ENCODE data around the gene TEPSIN. TPM values are rescaled to one million over a fixed set of nuclear protein-coding genes. Genes with fewer than 3 reads are reported as not detected.

TEPSIN gene
- polyA plus RNA-seq, 1 donor (not counting 4 experiments of a cell fraction or from before 2014, with no cell fraction given): 7.1 TPM

DNA sequence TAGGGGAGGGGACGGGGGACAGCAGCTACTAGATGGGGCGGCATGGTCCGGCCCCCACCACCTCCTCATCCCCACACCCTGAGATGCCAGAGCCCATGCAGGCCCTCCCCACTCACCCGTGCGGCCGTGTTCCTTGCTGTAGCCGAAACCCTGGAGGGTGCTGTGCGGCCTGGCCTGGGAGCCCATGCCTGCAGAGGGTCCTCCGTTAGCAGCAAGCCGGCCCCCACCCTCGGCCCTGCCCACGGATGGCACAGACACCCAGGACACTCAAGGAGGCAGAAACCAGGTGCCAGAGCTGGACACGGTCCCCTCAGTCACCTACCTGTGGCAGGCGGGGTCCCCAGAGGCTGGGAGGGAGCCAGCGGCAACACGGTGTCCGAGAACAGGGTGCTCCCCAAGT lies 5.5 kb downstream of the TEPSIN start:
- no peak for DNase-seq (ENCODE audit: low read depth, low spot score)
- dilution Hi-C loops (cut with MboI; ENCODE audit: extremely low pct_ligation_motif_present, low sequenced_read_pairs): no loop called here
- H2AFZ ChIP-seq (ENCODE audit: control insufficient read depth, low read length): no peak overlapping the region
- no peak overlapping the region for H3K27ac ChIP-seq (ENCODE audit: control insufficient read depth, insufficient read depth, low read length)
- H3K4me2 ChIP-seq (ENCODE audit: control insufficient read depth, extremely low read depth, insufficient read depth, low read depth, low read length): no peak overlapping the region
- no peak overlapping the region for H3K9ac ChIP-seq (ENCODE audit: control insufficient read depth, extremely low read depth, insufficient read depth, low read length)
- no peak for TF ChIP-seq EZH2 (IDR thresholded peaks at IDR 0.05; ENCODE audit: low read length)
- TF ChIP-seq CTCF (optimal IDR thresholded peaks at IDR 0.05 in 1 of 3, IDR thresholded peaks at IDR 0.05 in 1 of 3, conservative IDR thresholded peaks at IDR 0.05 in 1 of 3; ENCODE audit: extremely low read depth in 1 of 3, insufficient read depth in 2 of 3, low read length in 3 of 3): no peak
- H3K79me2 ChIP-seq (ENCODE audit: control insufficient read depth, insufficient read depth, low read length): peaks cover 11% of the 10 kb centered on the region
- no peaks in the 10 kb centered on the region for H3K9me3 ChIP-seq (ENCODE audit: control insufficient read depth, low read depth, low read length)
- no peak for FAIRE-seq
- H3K4me1 ChIP-seq (ENCODE audit: control insufficient read depth, extremely low read depth, insufficient read depth, low read length): peaks cover 7% of the 10 kb centered on the region
- no peaks in the 10 kb centered on the region for H3K27me3 ChIP-seq (ENCODE audit: control insufficient read depth, extremely low read depth, insufficient read depth, low read length)
- no peaks in the 10 kb centered on the region for H4K20me1 ChIP-seq (ENCODE audit: control insufficient read depth, extremely low read depth, insufficient read depth, low read length)
- H3K4me3 ChIP-seq (ENCODE audit: control insufficient read depth in 2 of 3, extremely low read depth in 1 of 3, insufficient read depth in 2 of 3, low read depth in 1 of 3, low read length in 3 of 3): no peak overlapping the region
- H3K36me3 ChIP-seq (ENCODE audit: control insufficient read depth in 2 of 2, extremely low read depth in 1 of 2, insufficient read depth in 2 of 2, low read length in 2 of 2): peaks cover 5 to 27% of the 10 kb centered on the region in 2 experiments
- H3K9me1 ChIP-seq (ENCODE audit: control insufficient read depth, extremely low read depth, insufficient read depth, low read length): no peaks in the 10 kb centered on the region

DNA sequence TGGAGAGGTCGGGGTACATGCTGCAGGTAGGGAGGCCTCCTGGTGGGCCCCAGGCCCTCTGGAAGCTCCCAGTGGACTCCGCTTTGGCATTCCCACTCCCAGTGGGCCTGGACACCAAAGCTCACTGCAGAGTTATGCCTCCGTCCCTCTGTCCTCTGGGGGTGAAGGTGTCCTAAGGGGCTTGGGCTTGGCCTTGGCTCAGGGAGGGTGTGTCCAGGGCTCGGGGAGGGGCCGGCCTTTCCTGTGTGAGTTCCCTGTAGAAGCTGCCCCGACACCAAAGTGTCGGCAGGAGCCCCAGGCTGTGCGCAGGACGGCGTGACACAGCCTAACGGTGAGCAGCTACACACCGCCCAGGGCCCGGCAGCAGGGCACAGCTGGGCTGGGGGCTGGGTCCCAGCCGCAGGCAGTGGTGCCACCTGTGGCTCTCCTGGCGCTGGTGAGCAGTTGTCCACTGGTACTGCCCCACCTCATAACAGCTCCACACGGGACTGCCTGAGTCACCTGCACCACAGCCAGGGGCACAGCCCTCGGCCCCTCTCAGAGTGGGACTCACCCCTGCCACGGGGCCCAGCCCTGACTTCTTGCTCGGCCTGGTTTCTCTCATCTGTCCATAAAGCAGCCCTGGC lies 6.1 kb downstream of the TEPSIN start:
- Histone ChIP-seq H3K9me1 (ENCODE audit: control insufficient read depth, extremely low read depth, insufficient read depth, low read length) (no peaks in the 10 kb centered on the region), H3K27me3 (ENCODE audit: control insufficient read depth, extremely low read depth, insufficient read depth, low read length) (no peaks in the 10 kb centered on the region), H2AFZ (ENCODE audit: control insufficient read depth, low read length) (no peak overlapping the region), H3K79me2 (ENCODE audit: control insufficient read depth, insufficient read depth, low read length) (peaks cover 5% of the 10 kb centered on the region), H3K9me3 (ENCODE audit: control insufficient read depth, low read depth, low read length) (no peaks in the 10 kb centered on the region), H3K36me3 (ENCODE audit: control insufficient read depth in 2 of 2, extremely low read depth in 1 of 2, insufficient read depth in 2 of 2, low read length in 2 of 2) (peaks cover 5 to 28% of the 10 kb centered on the region in 2 experiments), H3K4me2 (ENCODE audit: control insufficient read depth, extremely low read depth, insufficient read depth, low read depth, low read length) (no peak overlapping the region), H3K4me3 (ENCODE audit: control insufficient read depth in 2 of 3, extremely low read depth in 1 of 3, insufficient read depth in 2 of 3, low read depth in 1 of 3, low read length in 3 of 3) (no peak overlapping the region), H3K9ac (ENCODE audit: control insufficient read depth, extremely low read depth, insufficient read depth, low read length) (no peak overlapping the region), H4K20me1 (ENCODE audit: control insufficient read depth, extremely low read depth, insufficient read depth, low read length) (no peaks in the 10 kb centered on the region), H3K27ac (ENCODE audit: control insufficient read depth, insufficient read depth, low read length) (no peak overlapping the region), H3K4me1 (ENCODE audit: control insufficient read depth, extremely low read depth, insufficient read depth, low read length) (peaks cover under 1% of the 10 kb centered on the region)
- TF ChIP-seq EZH2 (IDR thresholded peaks at IDR 0.05; ENCODE audit: low read length): no peak
- TF ChIP-seq CTCF (optimal IDR thresholded peaks at IDR 0.05 in 1 of 3, IDR thresholded peaks at IDR 0.05 in 1 of 3, conservative IDR thresholded peaks at IDR 0.05 in 1 of 3; ENCODE audit: extremely low read depth in 1 of 3, insufficient read depth in 2 of 3, low read length in 3 of 3): no peak
- FAIRE-seq (no peak), DNase-seq (ENCODE audit: low read depth, low spot score) (no peak)
- dilution Hi-C loops (cut with MboI; ENCODE audit: extremely low pct_ligation_motif_present, low sequenced_read_pairs): no loop called here
